ENCODE data around the gene ABR. TPM values are rescaled to one million over a fixed set of nuclear protein-coding genes. Genes with fewer than 3 reads are reported as not detected.
A peak's percentile ranks its signal among the peaks of the same experiment; 100 is the strongest.

The ABR gene
- total and polyA plus RNA-seq, 2 of the 13 experiments (the other 11 are each of a cell fraction or from before 2014, with no cell fraction given), result 12.4 to 40.4 TPM

GRCh38 chr17:1053661-1054360 is 126.0 kb downstream of the ABR start:
- Histone ChIP-seq H2AFZ (ENCODE audit: low read length) (no peak overlapping the region), H3K27me3 (ENCODE audit: control insufficient read depth in 1 of 2, insufficient read depth in 2 of 2, low read length in 2 of 2) (no peaks in the 10 kb centered on the region), H3K27ac (ENCODE audit: extremely low read length, insufficient read depth, low read length) (no peak overlapping the region), H3K4me1 (ENCODE audit: insufficient read depth, low read length) (no peaks in the 10 kb centered on the region), H3K79me2 (ENCODE audit: insufficient read depth, low read length) (no peaks in the 10 kb centered on the region), H3K36me3 (replicated peaks in 1 of 2; ENCODE audit: control insufficient read depth in 1 of 2, insufficient read depth in 2 of 2, low read length in 2 of 2) (peaks cover 3 to 4% of the 10 kb centered on the region in 2 experiments; a peak in 2 of 5 replicates), H3K4me2 (ENCODE audit: low read depth, low read length) (no peak overlapping the region), H3K9ac (ENCODE audit: insufficient read depth, low read depth, low read length) (no peak overlapping the region), H3K9me3 (ENCODE audit: low read length) (no peaks in the 10 kb centered on the region), H4K20me1 (ENCODE audit: insufficient read depth, low read length) (no peaks in the 10 kb centered on the region), H3K4me3 (replicated peaks in 1 of 3; ENCODE audit: insufficient read depth in 1 of 3, low read depth in 2 of 3, low read length in 3 of 3) (no peak overlapping the region)
- CTCF ChIA-PET (ENCODE audit: low intra/inter-chr PET ratio, low total read pairs), result no interaction called here
- in situ Hi-C loops (cut with HindIII; ENCODE audit: extremely low pct_ligation_motif_present, low pct_unique_long_range_greater_than_20kb) (no loop called here), intact Hi-C loops (cut with micrococcal nuclease; ENCODE audit: unreplicated experiment) (no loop called here)
- no TSS peak for BruUV-seq (replicated peaks)
- no peak for TF ChIP-seq CHCHD3 (CRISPR knock-in tag; IDR thresholded peaks at IDR 0.05)
- no peak for TF ChIP-seq TCF7L2 (IDR thresholded peaks at IDR 0.05; ENCODE audit: low read depth, low read length)
- TF ChIP-seq NFRKB (IDR thresholded peaks at IDR 0.05), result no peak
- TF ChIP-seq POLR2A (IDR thresholded peaks at IDR 0.05; ENCODE audit: insufficient read depth in 1 of 2, low read depth in 2 of 2, low read length in 2 of 2), result no peak
- no peak for TF ChIP-seq ZNF589 (CRISPR knock-in tag; conservative IDR thresholded peaks at IDR 0.05)
- peak; percentile 21 for TF ChIP-seq AGO2 (optimal IDR thresholded peaks at IDR 0.05; ENCODE audit: low read depth, low read length)
- TF ChIP-seq MTF1 (CRISPR knock-in tag; IDR thresholded peaks at IDR 0.05), result no peak
- 90% methylated on average over 20 of the region's 35 CpGs for WGBS (ENCODE audit: low lambda C conversion rate)
- DNase-seq (ENCODE audit: low spot score) (no peak), FAIRE-seq (no peak), ATAC-seq (no peak)
- POLR2A ChIA-PET, result no interaction called here

- Histone ChIP-seq H3K4me3 (replicated peaks in 1 of 3; ENCODE audit: insufficient read depth in 1 of 3, low read depth in 2 of 3, low read length in 3 of 3) (no peak overlapping the region), H3K9ac (ENCODE audit: insufficient read depth, low read depth, low read length) (no peak overlapping the region), H2AFZ (ENCODE audit: low read length) (no peak overlapping the region), H4K20me1 (ENCODE audit: insufficient read depth, low read length) (no peaks in the 10 kb centered on the region), H3K9me3 (ENCODE audit: low read length) (no peaks in the 10 kb centered on the region), H3K27me3 (ENCODE audit: control insufficient read depth in 1 of 2, insufficient read depth in 2 of 2, low read length in 2 of 2) (no peaks in the 10 kb centered on the region), H3K4me1 (ENCODE audit: insufficient read depth, low read length) (no peaks in the 10 kb centered on the region), H3K79me2 (ENCODE audit: insufficient read depth, low read length) (no peaks in the 10 kb centered on the region), H3K4me2 (ENCODE audit: low read depth, low read length) (no peak overlapping the region), H3K36me3 (replicated peaks in 1 of 2; ENCODE audit: control insufficient read depth in 1 of 2, insufficient read depth in 2 of 2, low read length in 2 of 2) (no peaks in the 10 kb centered on the region; a peak in 2 of 5 replicates), H3K27ac (ENCODE audit: extremely low read length, insufficient read depth, low read length) (no peak overlapping the region)
- intact Hi-C loops (cut with micrococcal nuclease; ENCODE audit: unreplicated experiment) (no loop called here), in situ Hi-C loops (cut with HindIII; ENCODE audit: extremely low pct_ligation_motif_present, low pct_unique_long_range_greater_than_20kb) (no loop called here)
- BruUV-seq (replicated peaks), result no TSS peak
- ATAC-seq, result no peak
- WGBS (ENCODE audit: low lambda C conversion rate), result 85% methylated on average over 25 of the region's 33 CpGs
- ChIA-PET POLR2A (no interaction called here), CTCF (ENCODE audit: low intra/inter-chr PET ratio, low total read pairs) (no interaction called here)
- DNase-seq (ENCODE audit: low spot score), result no peak
- FAIRE-seq, result no peak
- no peak for TF ChIP-seq ZBTB39 (CRISPR knock-in tag; IDR thresholded peaks at IDR 0.05)
- TF ChIP-seq HBP1 (CRISPR knock-in tag; IDR thresholded peaks at IDR 0.05; ENCODE audit: low read depth), result no peak
- TF ChIP-seq E2F2 (CRISPR knock-in tag; IDR thresholded peaks at IDR 0.05; ENCODE audit: borderline replicate concordance), result no peak
Observed at GRCh38 chr17:1050996-1051925, 128.5 kb downstream of the ABR start.
